Measurements from ENCODE around the gene MNT.
A peak's percentile ranks its signal among the peaks of the same experiment; 100 is the strongest.

The MNT gene

GRCh38 chr17:2393954-2394749 lies 6.7 kb downstream of the MNT start:
- POLR2A ChIA-PET: interaction anchor here (0.5 to 3.7 kb wide), 4 partner anchors 8 to 13 kb away, joined by 3 to 16 read pairs (median 10); no protein-coding TSS in a partner anchor
- TF ChIP-seq, protein P1, sequence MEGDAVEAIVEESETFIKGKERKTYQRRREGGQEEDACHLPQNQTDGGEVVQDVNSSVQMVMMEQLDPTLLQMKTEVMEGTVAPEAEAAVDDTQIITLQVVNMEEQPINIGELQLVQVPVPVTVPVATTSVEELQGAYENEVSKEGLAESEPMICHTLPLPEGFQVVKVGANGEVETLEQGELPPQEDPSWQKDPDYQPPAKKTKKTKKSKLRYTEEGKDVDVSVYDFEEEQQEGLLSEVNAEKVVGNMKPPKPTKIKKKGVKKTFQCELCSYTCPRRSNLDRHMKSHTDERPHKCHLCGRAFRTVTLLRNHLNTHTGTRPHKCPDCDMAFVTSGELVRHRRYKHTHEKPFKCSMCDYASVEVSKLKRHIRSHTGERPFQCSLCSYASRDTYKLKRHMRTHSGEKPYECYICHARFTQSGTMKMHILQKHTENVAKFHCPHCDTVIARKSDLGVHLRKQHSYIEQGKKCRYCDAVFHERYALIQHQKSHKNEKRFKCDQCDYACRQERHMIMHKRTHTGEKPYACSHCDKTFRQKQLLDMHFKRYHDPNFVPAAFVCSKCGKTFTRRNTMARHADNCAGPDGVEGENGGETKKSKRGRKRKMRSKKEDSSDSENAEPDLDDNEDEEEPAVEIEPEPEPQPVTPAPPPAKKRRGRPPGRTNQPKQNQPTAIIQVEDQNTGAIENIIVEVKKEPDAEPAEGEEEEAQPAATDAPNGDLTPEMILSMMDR (IDR thresholded peaks at IDR 0.05; ENCODE audit: control extremely low read depth, extremely low read depth, low read depth, missing control alignments): no peak
- DNase-seq (ENCODE audit: extremely low spot score): no peak
- CTCF ChIA-PET: interaction anchor here (1.5 to 4.5 kb wide), 4 partner anchors 12 to 340 kb away, joined by 7 to 78 read pairs (median 20); partner anchors contain the start of gene HIC1

DNA sequence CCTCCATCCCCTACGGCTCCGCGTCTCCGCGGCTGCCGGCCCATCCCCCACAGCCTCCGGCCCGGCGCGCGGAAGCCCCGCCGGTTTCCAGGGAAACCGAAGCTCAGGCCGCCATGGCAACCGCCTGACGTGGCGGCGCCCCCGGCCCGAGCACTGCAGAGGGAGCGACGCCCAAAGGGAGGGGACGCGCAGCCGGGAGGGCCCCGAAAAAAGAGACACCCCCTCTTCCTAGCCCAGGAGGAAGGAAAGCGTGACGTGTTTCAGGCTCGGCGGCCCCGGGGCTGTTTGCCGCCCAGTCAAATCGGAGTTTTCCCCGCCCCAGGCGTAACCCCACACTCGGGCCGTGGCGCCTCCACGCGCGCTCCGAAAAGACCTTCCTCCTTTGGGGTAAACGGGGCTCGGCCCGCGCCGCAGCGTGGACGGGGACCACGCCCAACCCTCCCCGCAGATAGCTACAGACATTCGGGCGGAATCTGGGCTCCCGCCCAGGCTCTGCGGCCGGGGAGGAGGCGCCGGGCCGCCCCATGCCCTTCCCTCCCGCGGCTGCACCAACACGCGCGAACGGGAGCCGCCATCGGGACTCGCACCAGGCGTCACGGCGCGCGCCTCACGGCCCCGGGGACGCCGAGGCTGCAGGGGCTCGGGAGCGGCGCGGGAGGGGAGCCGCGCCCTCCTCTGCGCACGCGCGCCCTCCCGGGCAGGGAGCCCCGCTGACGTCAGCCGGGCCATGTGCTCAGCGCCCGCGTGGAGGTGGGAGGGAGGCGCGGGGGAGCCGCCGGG lies 7.5 kb downstream of the MNT start:
- TF ChIP-seq, protein P1 (IDR thresholded peaks at IDR 0.05; ENCODE audit: control extremely low read depth, extremely low read depth, low read depth, missing control alignments): no peak
- ChIA-PET CTCF (interaction anchor here (1.5 to 4.5 kb wide), 7 partner anchors 11 to 339 kb away, joined by 4 to 78 read pairs (median 8); partner anchors contain the start of gene HIC1), POLR2A (interaction anchor here (0.8 to 3.7 kb wide), 5 partner anchors 9 to 57 kb away, joined by 3 to 16 read pairs (median 6); partner anchors contain the start of gene TSR1)
- peak; percentile 91 for DNase-seq (ENCODE audit: extremely low spot score)

DNA sequence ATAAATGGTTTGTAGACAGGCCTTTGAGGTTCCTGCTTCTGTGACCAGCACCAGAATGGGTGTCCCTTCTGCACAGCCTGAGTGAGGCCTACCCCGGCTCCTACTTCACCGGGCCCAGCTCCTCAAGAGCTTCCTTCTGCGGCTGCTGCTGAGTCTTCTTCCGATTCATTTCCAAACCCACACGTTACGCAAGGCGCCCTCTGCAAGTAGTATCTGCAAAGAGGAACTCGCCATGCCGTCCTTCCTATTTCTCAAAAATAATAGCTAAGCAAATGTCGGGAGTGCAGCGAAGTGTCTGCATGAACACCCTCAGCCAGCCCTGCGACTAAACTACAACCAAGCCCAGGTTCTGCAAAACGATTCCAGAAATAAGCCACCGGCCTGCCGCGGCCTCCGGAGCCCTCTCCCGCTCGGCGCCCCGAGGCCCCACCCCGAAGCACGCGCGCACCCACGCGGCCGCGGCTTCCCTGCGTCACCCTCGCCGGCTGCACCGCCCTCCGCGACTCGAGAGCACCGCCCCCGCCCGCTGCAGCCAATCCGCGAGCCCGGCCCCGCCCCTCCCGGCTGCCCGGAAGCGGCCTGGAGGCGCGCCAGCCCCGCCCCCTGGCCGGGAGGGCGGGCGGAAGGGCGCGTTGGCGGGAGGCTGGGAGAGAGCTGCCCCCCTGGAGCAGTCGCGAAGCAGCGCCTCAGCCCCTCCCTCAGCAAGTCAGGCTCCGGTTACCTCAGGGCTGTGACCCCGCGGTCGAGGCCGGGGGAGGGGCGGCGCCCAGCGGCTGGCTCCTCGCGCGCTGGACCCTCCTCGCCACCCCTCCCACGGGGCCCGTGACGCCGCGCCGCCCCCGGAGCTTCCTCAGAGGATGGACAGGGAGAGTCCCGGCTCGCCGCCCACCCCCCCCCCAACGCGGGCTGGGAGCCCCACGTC lies 8.3 kb downstream of the MNT start:
- ChIA-PET CTCF (interaction anchor here (1.0 to 4.5 kb wide), 10 partner anchors 10 to 350 kb away, joined by 3 to 78 read pairs (median 7); partner anchors contain the start of genes HIC1 and OVCA2), POLR2A (interaction anchor here (0.8 to 3.7 kb wide), 5 partner anchors 9 to 56 kb away, joined by 3 to 16 read pairs (median 6); partner anchors contain the start of gene TSR1)
- TF ChIP-seq, protein P1 (IDR thresholded peaks at IDR 0.05; ENCODE audit: control extremely low read depth, extremely low read depth, low read depth, missing control alignments): no peak
- peak; percentile 95 for DNase-seq (ENCODE audit: extremely low spot score)

- DNase-seq (ENCODE audit: extremely low spot score): no peak
- ChIA-PET CTCF (interaction anchor here (1.0 to 4.5 kb wide), 9 partner anchors 9 to 349 kb away, joined by 3 to 78 read pairs (median 7); partner anchors contain the start of genes HIC1 and OVCA2), POLR2A (interaction anchor here (1.5 to 3.7 kb wide), 3 partner anchors 9 to 20 kb away, joined by 4 to 16 read pairs (median 15); no protein-coding TSS in a partner anchor)
- TF ChIP-seq, protein P1 (IDR thresholded peaks at IDR 0.05; ENCODE audit: control extremely low read depth, extremely low read depth, low read depth, missing control alignments): no peak
These were observed 9.1 kb downstream of the MNT start for GRCh38 chr17:2391597-2392251.

DNA sequence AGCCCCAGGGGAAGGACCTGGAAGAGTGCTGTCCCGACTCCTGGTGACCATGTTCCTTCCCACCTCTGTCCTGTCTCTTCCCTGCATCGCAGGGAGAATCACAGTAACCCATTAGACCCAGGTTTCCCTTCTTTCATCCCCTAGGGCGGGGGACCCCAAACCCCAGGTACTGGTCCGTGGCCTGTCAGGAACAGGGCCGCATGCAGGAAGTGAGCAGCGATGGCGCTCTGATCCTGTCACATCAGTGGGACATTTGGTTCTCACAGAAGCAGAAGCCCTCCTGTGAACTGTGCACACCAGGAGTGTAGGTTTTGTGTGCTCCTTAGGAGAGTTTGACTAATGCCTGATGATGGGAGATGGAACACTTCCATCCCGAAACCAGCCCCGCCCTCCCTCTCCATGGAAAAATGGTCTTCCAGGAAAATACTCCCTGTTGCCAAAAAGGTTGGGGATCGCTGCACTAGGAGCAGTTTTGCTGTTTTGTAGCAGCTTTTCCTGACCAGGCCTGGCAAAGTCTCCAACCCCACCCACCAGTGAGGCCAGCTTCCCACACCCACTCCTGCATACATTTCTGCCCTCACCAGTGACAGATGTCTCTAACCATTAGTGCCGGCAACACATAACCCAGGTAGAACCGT lies 10.5 kb downstream of the MNT start:
- TF ChIP-seq, protein P1 (IDR thresholded peaks at IDR 0.05; ENCODE audit: control extremely low read depth, extremely low read depth, low read depth, missing control alignments): no peak
- DNase-seq (ENCODE audit: extremely low spot score): no peak
- CTCF ChIA-PET: interaction anchor here (2.0 to 4.5 kb wide), 3 partner anchors 8 to 26 kb away, joined by 4 to 78 read pairs (median 31); no protein-coding TSS in a partner anchor
- POLR2A ChIA-PET: interaction anchor here (3.7 kb wide), 1 partner anchor 7 kb away, joined by 15 read pairs; no protein-coding TSS in a partner anchor

Data from GM10248 (cell line).